IMR-90 (cell line): ENCODE measurements around the gene C1orf87. TPM values are rescaled to one million over a fixed set of nuclear protein-coding genes. Genes with fewer than 3 reads are reported as not detected.

Experiments
- ATAC-seq: fragments of 200-7000 bp; cut with Tn5 transposase; 2 replicates; pipeline ENCODE4 v1.9.1; 2020; ENCODE audit warnings: low read depth, mild to moderate bottlenecking, moderate library complexity
- BruUV-seq: library from RNA; stranded (reverse); fragments of 400-500 nt; replicated peaks from 2 replicates; lab custom pipeline; 2021; lab: Mats Ljungman, UMichigan
- CTCF ChIA-PET: fragments of 300-600 bp; formaldehyde crosslinking; extraction: SDS; loops from one replicate; lab custom pipeline; 2021; ENCODE audit warnings: antibody characterized with exemption; lab: Yijun Ruan, JAX
- POLR2A ChIA-PET: fragments of 300-600 bp; sonication (Branson Sonifier 250); formaldehyde crosslinking; loops from one replicate; lab custom pipeline; 2022; ENCODE audit warnings: antibody characterized with exemption; ENCODE audit not compliant: unreplicated experiment; lab: Charles Lee
- DNase-seq: peaks from one replicate; pipeline ENCODE4 v3.0.0; 2013
- H2AFZ ChIP-seq: replicated peaks from 2 replicates; pipeline ENCODE3; 2013; ENCODE audit warnings: low read length, mild to moderate bottlenecking; ENCODE audit not compliant: poor library complexity
- H2AK5ac ChIP-seq: 2 replicates; pipeline ENCODE4 v1.6.1; 2013; ENCODE audit warnings: low read depth, low read length, inconsistent platforms
- H2AK9ac ChIP-seq: replicated peaks from 2 replicates; pipeline ENCODE3; 2013; ENCODE audit warnings: mild to moderate bottlenecking, low read depth, low read length, moderate library complexity; ENCODE audit not compliant: poor library complexity
- H2BK120ac ChIP-seq: 2 replicates; pipeline ENCODE4 v1.6.1; 2013; ENCODE audit warnings: low read depth, low read length, inconsistent platforms
- H2BK15ac ChIP-seq: 3 replicates; pipeline ENCODE4 v1.6.1; 2013; ENCODE audit warnings: low read depth, low read length, inconsistent platforms
- H2BK20ac ChIP-seq: 2 replicates; pipeline ENCODE4 v1.6.1; 2013; ENCODE audit warnings: low read depth, mild to moderate bottlenecking, inconsistent platforms, low read length, moderate library complexity
- H2BK5ac ChIP-seq: 2 replicates; pipeline ENCODE4 v1.6.1; 2013; ENCODE audit warnings: mild to moderate bottlenecking, low read depth, low read length, inconsistent platforms; ENCODE audit not compliant: poor library complexity, severe bottlenecking
- H3K14ac ChIP-seq: replicated peaks from 2 replicates; pipeline ENCODE4 v1.6.1; 2013; ENCODE audit warnings: low read depth, low read length, inconsistent platforms
- H3K18ac ChIP-seq: 2 replicates; pipeline ENCODE4 v1.6.1; 2013; ENCODE audit warnings: low read depth, low read length, control low read depth
- H3K23ac ChIP-seq: 2 replicates; pipeline ENCODE4 v1.6.1; 2013; ENCODE audit warnings: low read depth, low read length, inconsistent platforms
- H3K27ac ChIP-seq: 2 replicates; pipeline ENCODE4 v1.5.1; 2013; ENCODE audit warnings: mild to moderate bottlenecking, control low read depth, low read length; ENCODE audit not compliant: insufficient read depth
- H3K27me3 ChIP-seq: 2 replicates; pipeline ENCODE4 v1.6.1; 2013; ENCODE audit warnings: low read length; ENCODE audit not compliant: control insufficient read depth, insufficient read depth
- H3K36me3 ChIP-seq: 2 replicates; pipeline ENCODE4 v1.6.1; 2013; ENCODE audit warnings: low read length, mixed read lengths; ENCODE audit not compliant: control insufficient read depth, insufficient read depth
- H3K4ac ChIP-seq: 2 replicates; pipeline ENCODE4 v1.6.1; 2013; ENCODE audit warnings: low read depth, low read length, inconsistent platforms
- H3K4me1 ChIP-seq: 2 replicates; pipeline ENCODE4 v1.6.1; 2013; ENCODE audit warnings: low read length, mixed read lengths; ENCODE audit not compliant: control insufficient read depth, insufficient read depth
- H3K4me2 ChIP-seq: 2 replicates; pipeline ENCODE4 v1.6.1; 2013; ENCODE audit warnings: low read depth, mild to moderate bottlenecking, control low read depth, low read length, moderate library complexity
- H3K4me3 ChIP-seq: 2 replicates; pipeline ENCODE4 v1.5.1; 2013; ENCODE audit warnings: low read depth, mild to moderate bottlenecking, control low read depth, low read length, moderate library complexity; ENCODE audit not compliant: insufficient read depth
- H3K56ac ChIP-seq: 2 replicates; pipeline ENCODE4 v1.6.1; 2013; ENCODE audit warnings: low read length, inconsistent platforms; ENCODE audit not compliant: insufficient read depth; ENCODE audit errors: extremely low read depth
- H3K79me1 ChIP-seq, 2 experiments: 2 replicates each; pipeline ENCODE4 v1.6.1; 2013; ENCODE audit warnings: low read length in 2 of 2, inconsistent platforms in 1 of 2, low read depth in 1 of 2
- H3K9ac ChIP-seq: 2 replicates; pipeline ENCODE4 v1.6.1; 2013; ENCODE audit warnings: low read depth, low read length, control low read depth
- H3K9me1 ChIP-seq: 2 replicates; pipeline ENCODE4 v1.6.1; 2013; ENCODE audit warnings: low read length, inconsistent platforms; ENCODE audit not compliant: insufficient read depth
- H3K9me3 ChIP-seq: 2 replicates; pipeline ENCODE4 v1.6.1; 2013; ENCODE audit warnings: low read length; ENCODE audit not compliant: control insufficient read depth, insufficient read depth
- H4K20me1 ChIP-seq: 2 replicates; pipeline ENCODE4 v1.6.1; 2013; ENCODE audit warnings: low read length, inconsistent platforms; ENCODE audit not compliant: insufficient read depth
- H4K5ac ChIP-seq: 2 replicates; pipeline ENCODE4 v1.6.1; 2013; ENCODE audit warnings: mild to moderate bottlenecking, low read depth, low read length, control low read depth
- H4K8ac ChIP-seq, 2 experiments: 2 replicates each; pipeline ENCODE4 v1.6.1; 2013; ENCODE audit warnings: low read depth in 2 of 2, low read length in 2 of 2, control low read depth in 1 of 2, inconsistent platforms in 1 of 2
- H4K91ac ChIP-seq: 2 replicates; pipeline ENCODE4 v1.6.1; 2013; ENCODE audit warnings: low read depth, low read length, inconsistent platforms; ENCODE audit not compliant: insufficient read depth
- CHD1 ChIP-seq: IDR thresholded peaks from 2 replicates; pipeline ENCODE4 v1.6.1; 2012; ENCODE audit warnings: low read depth, low read length, improper control_type of control experiment
- CTCF ChIP-seq: conservative IDR thresholded peaks from 2 replicates; pipeline ENCODE4 v1.5.1; 2012; ENCODE audit warnings: mild to moderate bottlenecking, low read depth, low read length, improper control_type of control experiment
- ELK1 ChIP-seq: fragments of 150-350 bp; IDR thresholded peaks from 2 replicates; pipeline ENCODE4 v1.6.1; 2016; ENCODE audit warnings: low read depth, mild to moderate bottlenecking, low read length, moderate library complexity, borderline replicate concordance
- FOS ChIP-seq: fragments of 150-350 bp; IDR thresholded peaks from 2 replicates; pipeline ENCODE4 v1.6.1; 2016; ENCODE audit warnings: low read depth, low read length
- MAZ ChIP-seq: IDR thresholded peaks from 2 replicates; pipeline ENCODE4 v1.6.1; 2012; ENCODE audit warnings: low read depth, mild to moderate bottlenecking, low read length, improper control_type of control experiment, moderate library complexity, borderline replicate concordance
- MXI1 ChIP-seq: IDR thresholded peaks from 2 replicates; pipeline ENCODE4 v1.6.1; 2012; ENCODE audit warnings: low read depth, mild to moderate bottlenecking, low read length, moderate library complexity, borderline replicate concordance
- NFE2L2 ChIP-seq: fragments of 150-350 bp; IDR thresholded peaks from 2 replicates; pipeline ENCODE4 v1.6.1; 2016; ENCODE audit warnings: low read depth, mild to moderate bottlenecking, low read length
- RCOR1 ChIP-seq: IDR thresholded peaks from 2 replicates; pipeline ENCODE4 v1.6.1; 2012; ENCODE audit warnings: mild to moderate bottlenecking, low read length, improper control_type of control experiment; ENCODE audit not compliant: insufficient replicate concordance
- USF2 ChIP-seq: fragments of 150-350 bp; IDR thresholded peaks from 2 replicates; pipeline ENCODE4 v1.6.1; 2017; ENCODE audit warnings: mild to moderate bottlenecking, antibody characterized with exemption, low read length, low read depth
- dilution Hi-C: fragments of 300-500 bp; cut with HindIII; formaldehyde crosslinking; loops from one replicate; pipeline ENCODE4 v1.14.3; 2018; ENCODE audit warnings: low sequenced_read_pairs; ENCODE audit not compliant: unreplicated experiment
- in situ Hi-C: fragments of 300-500 bp; cut with MboI; formaldehyde crosslinking; loops from 3 replicates; pipeline ENCODE4 v1.14.3; 2019; ENCODE audit warnings: low sequenced_read_pairs, inconsistent platforms, mixed read lengths
- intact Hi-C: fragments of 100-400 bp; cut with micrococcal nuclease; formaldehyde crosslinking; loops from 2 replicates; pipeline ENCODE4 v1.10.0; 2022
- polyA plus RNA-seq, 3 experiments: library from polyadenylated mRNA; depleted of rRNA; stranded (reverse); fragments of >200 nt; gene quantifications; 2 replicates each; pipeline ENCODE4 v1.2.3, GENCODE V29; 2012; ENCODE audit warnings: low replicate concordance in 1 of 3
- total RNA-seq: library from RNA; depleted of rRNA; stranded (reverse); fragments of >200 nt; gene quantifications from 2 replicates; pipeline ENCODE4 v1.2.3, GENCODE V29; 2012

The C1orf87 gene
- total and polyA plus RNA-seq, 2 of the 4 experiments (the other 2 are of a cell fraction) = not detected

- H3K9me1 ChIP-seq = no peaks in the 10 kb centered on the region
- in situ Hi-C loops = no loop called here
- no peak overlapping the region for H2AFZ ChIP-seq
- no peak overlapping the region for H3K27ac ChIP-seq
- H3K9ac ChIP-seq = no peak overlapping the region
- H3K9me3 ChIP-seq = no peaks in the 10 kb centered on the region
- H3K79me1 ChIP-seq = no peaks in the 10 kb centered on the region
- no peak overlapping the region for H4K5ac ChIP-seq
- intact Hi-C loops = no loop called here
- TF ChIP-seq MAZ (no peak), ELK1 (no peak), FOS (no peak), CTCF (no peak), RCOR1 (no peak), NFE2L2 (no peak), USF2 (no peak), CHD1 (no peak), MXI1 (no peak)
- no peak for ATAC-seq
- H4K91ac ChIP-seq = no peak overlapping the region
- H3K4me2 ChIP-seq = no peak overlapping the region
- H3K4me3 ChIP-seq = no peak overlapping the region
- ChIA-PET CTCF (interaction anchor here (0.7 to 1.1 kb wide), 3 partner anchors 28 to 111 kb away, joined by 3 to 4 read pairs (median 3); no protein-coding TSS in a partner anchor), POLR2A (no interaction called here)
- H2BK20ac ChIP-seq = no peak overlapping the region
- no peak overlapping the region for H3K14ac ChIP-seq
- H4K8ac ChIP-seq = no peak overlapping the region
- no peak overlapping the region for H2BK5ac ChIP-seq
- no peak overlapping the region for H2BK120ac ChIP-seq
- BruUV-seq = no TSS peak
- no peak overlapping the region for H2BK15ac ChIP-seq
- H3K4me1 ChIP-seq = no peaks in the 10 kb centered on the region
- no peaks in the 10 kb centered on the region for H3K36me3 ChIP-seq
- H4K20me1 ChIP-seq = no peaks in the 10 kb centered on the region
- dilution Hi-C loops = no loop called here
- H2AK9ac ChIP-seq = no peak overlapping the region
- no peak overlapping the region for H3K18ac ChIP-seq
- no peak overlapping the region for H3K56ac ChIP-seq
- no peak overlapping the region for H3K4ac ChIP-seq
- no peaks in the 10 kb centered on the region for H3K27me3 ChIP-seq
- no peak overlapping the region for H3K23ac ChIP-seq
- H2AK5ac ChIP-seq = no peak overlapping the region
- DNase-seq = no peak
Observed at GRCh38 chr1:60087681-60088080, 14.1 kb upstream of the C1orf87 start.
